HCT116 (cell line): ENCODE results near the gene AQP4. TPM values are rescaled to one million over a fixed set of nuclear protein-coding genes. Genes with fewer than 3 reads are reported as not detected.

Experiments
- ATAC-seq: fragments of 200-7000 bp; cut with Tn5 transposase; 2 replicates; pipeline ENCODE4 v1.9.1; 2020; ENCODE audit warnings: mild to moderate bottlenecking, moderate library complexity
- BruUV-seq: library from RNA; stranded (reverse); fragments of 400-500 nt; replicated peaks from 2 replicates; lab custom pipeline; 2021; lab: Mats Ljungman, UMichigan
- CTCF ChIA-PET: fragments of 300-600 bp; sonication (Branson Sonifier 250); formaldehyde crosslinking; loops from one replicate; lab custom pipeline; 2021; ENCODE audit warnings: antibody characterized with exemption; lab: Charles Lee
- POLR2A ChIA-PET: fragments of 300-600, 350-600 bp; sonication (Branson Sonifier 250); formaldehyde crosslinking; loops from one replicate; lab custom pipeline; 2021; ENCODE audit warnings: antibody characterized with exemption; lab: Charles Lee
- RAD21 ChIA-PET, 2 experiments: fragments of 300-600 bp; sonication (Branson Sonifier 250); formaldehyde crosslinking; loops; one replicate each; lab custom pipeline; 2023; ENCODE audit warnings: low total read pairs in 2 of 2; ENCODE audit not compliant: uncharacterized antibody in 2 of 2, unreplicated experiment in 2 of 2, low non-redundant PET in 1 of 2; lab: Charles Lee
- DNase-seq: peaks from one replicate; pipeline ENCODE4 v3.0.0-alpha.2; 2010; ENCODE audit warnings: low read depth, low spot score
- H2AFZ ChIP-seq: fragments of 200-600 bp; shearing (Covaris generic), sonication (generic); 2 replicates; pipeline ENCODE4 v1.6.1; 2017; ENCODE audit warnings: low read depth, mixed run types, mixed read lengths, antibody characterized with exemption, low read length; ENCODE audit not compliant: poor library complexity, severe bottlenecking
- H3K27ac ChIP-seq: 2 replicates; pipeline ENCODE4 v1.5.1; 2012; ENCODE audit warnings: low read depth, low read length
- H3K27me3 ChIP-seq: fragments of 200-600 bp; sonication (generic); 2 replicates; pipeline ENCODE4 v1.6.1; 2016; ENCODE audit warnings: mixed run types, low read length, mixed read lengths; ENCODE audit not compliant: insufficient read depth
- H3K36me3 ChIP-seq, 2 experiments: fragments of 200-500 bp in 1 of 2; fragments of 200-600 bp in 1 of 2; sonication (Bioruptor generic) in 1 of 2; sonication (generic) in 1 of 2; 2 replicates each; pipeline versions ENCODE4 v1.5.1 to v1.6.1; 2014 to 2016; ENCODE audit warnings: low read length in 2 of 2, inconsistent platforms in 1 of 2, mixed read lengths in 1 of 2, mixed run types in 1 of 2; ENCODE audit not compliant: insufficient read depth in 2 of 2, control insufficient read depth in 1 of 2
- H3K4me1 ChIP-seq, 2 experiments: fragments of 200-600 bp in 1 of 2; sonication (generic) in 1 of 2; 2 replicates each; pipeline versions ENCODE4 v1.5.1 to v1.6.1; 2012 to 2017; ENCODE audit warnings: low read length in 2 of 2, inconsistent platforms in 1 of 2, mild to moderate bottlenecking in 1 of 2, mixed read lengths in 1 of 2, mixed run types in 1 of 2, moderate library complexity in 1 of 2; ENCODE audit not compliant: insufficient read depth in 2 of 2, control insufficient read depth in 1 of 2
- H3K4me2 ChIP-seq: fragments of 200-600 bp; sonication (generic); 2 replicates; pipeline ENCODE4 v1.6.1; 2017; ENCODE audit warnings: mixed run types, low read length, mixed read lengths
- H3K4me3 ChIP-seq, 2 experiments: fragments of 200-600 bp in 1 of 2; sonication (generic) in 1 of 2; replicated peaks in 1 of 2; 2 replicates each; pipeline ENCODE4 v1.5.1; 2011 to 2016; ENCODE audit warnings: low read length in 2 of 2, control low read depth in 1 of 2, low read depth in 1 of 2, mild to moderate bottlenecking in 1 of 2, mixed read lengths in 1 of 2, mixed run types in 1 of 2
- H3K79me2 ChIP-seq: fragments of 200-600 bp; sonication (generic); 2 replicates; pipeline ENCODE4 v1.6.1; 2017; ENCODE audit warnings: mild to moderate bottlenecking, mixed run types, low read length, moderate library complexity, mixed read lengths; ENCODE audit not compliant: insufficient read depth
- H3K9ac ChIP-seq: fragments of 200-600 bp; sonication (generic); 2 replicates; pipeline ENCODE4 v1.6.1; 2016; ENCODE audit warnings: low read length, mixed read lengths
- H3K9me2 ChIP-seq: fragments of 200-600 bp; sonication (generic), shearing (Covaris generic); 2 replicates; pipeline ENCODE4 v1.6.1; 2017; ENCODE audit warnings: mixed run types, mild to moderate bottlenecking, moderate library complexity; ENCODE audit not compliant: insufficient read depth
- H3K9me3 ChIP-seq, 2 experiments: fragments of 200-500 bp in 1 of 2; fragments of 200-600 bp in 1 of 2; sonication (Bioruptor generic) in 1 of 2; sonication (generic) in 1 of 2; 2 replicates each; pipeline ENCODE4 v1.6.1; 2014 to 2017; ENCODE audit warnings: low read length in 2 of 2, mixed read lengths in 2 of 2, inconsistent platforms in 1 of 2, low read depth in 1 of 2, mild to moderate bottlenecking in 1 of 2, mixed run types in 1 of 2, moderate library complexity in 1 of 2; ENCODE audit not compliant: control insufficient read depth in 1 of 2, insufficient read depth in 1 of 2
- H4K20me1 ChIP-seq: fragments of 200-600 bp; sonication (generic), shearing (Covaris generic); 2 replicates; pipeline ENCODE4 v1.6.1; 2017; ENCODE audit warnings: mixed run types, mild to moderate bottlenecking, moderate library complexity; ENCODE audit not compliant: insufficient read depth
- ATF3 ChIP-seq: IDR thresholded peaks from 2 replicates; pipeline ENCODE4 v1.6.1; 2012
- CTCF ChIP-seq, 3 experiments: fragments of 200-600 bp in 1 of 3; sonication (generic) in 1 of 3; IDR thresholded peaks in 2 of 3; conservative IDR thresholded peaks in 1 of 3; 2 replicates each; pipeline ENCODE4 v1.5.1; 2012 to 2017; ENCODE audit warnings: low read depth in 2 of 3, low read length in 2 of 3, antibody characterized with exemption in 1 of 3, borderline replicate concordance in 1 of 3, control low read depth in 1 of 3, mild to moderate bottlenecking in 1 of 3, mixed read lengths in 1 of 3, mixed run types in 1 of 3, moderate library complexity in 1 of 3; ENCODE audit not compliant: insufficient read depth in 1 of 3
- EZH2phosphoT487 ChIP-seq: fragments of 200-600 bp; IDR thresholded peaks from 2 replicates; pipeline ENCODE4 v1.6.1; 2018; ENCODE audit warnings: antibody characterized with exemption, borderline replicate concordance
- JUND ChIP-seq: IDR thresholded peaks from 2 replicates; pipeline ENCODE4 v1.6.1; 2012
- POLR2A ChIP-seq: IDR thresholded peaks from 2 replicates; pipeline ENCODE4 v1.7.0; 2011; ENCODE audit warnings: borderline replicate concordance; ENCODE audit not compliant: insufficient read depth, insufficient read length; ENCODE audit errors: extremely low read depth
- POLR2AphosphoS5 ChIP-seq: IDR thresholded peaks from 2 replicates; pipeline ENCODE4 v1.6.1; 2011; ENCODE audit warnings: mild to moderate bottlenecking, low read depth, low read length, moderate library complexity
- RAD21 ChIP-seq: IDR thresholded peaks from 2 replicates; pipeline ENCODE4 v1.6.1; 2012; ENCODE audit warnings: low read depth, mild to moderate bottlenecking
- SP1 ChIP-seq: IDR thresholded peaks from 2 replicates; pipeline ENCODE4 v1.6.1; 2012; ENCODE audit warnings: low read depth
- intact Hi-C: fragments of 100-400 bp; cut with micrococcal nuclease; formaldehyde crosslinking; loops from 2 replicates; pipeline ENCODE4 v1.10.0; 2022
- total RNA-seq: library from RNA; stranded (reverse); gene quantifications from one replicate; pipeline ENCODE4 v1.2.1, GENCODE V29; 2021; ENCODE audit not compliant: unreplicated experiment

AQP4 gene
- total RNA-seq, 1 experiment from 2014 or later = 0.07 TPM

DNA sequence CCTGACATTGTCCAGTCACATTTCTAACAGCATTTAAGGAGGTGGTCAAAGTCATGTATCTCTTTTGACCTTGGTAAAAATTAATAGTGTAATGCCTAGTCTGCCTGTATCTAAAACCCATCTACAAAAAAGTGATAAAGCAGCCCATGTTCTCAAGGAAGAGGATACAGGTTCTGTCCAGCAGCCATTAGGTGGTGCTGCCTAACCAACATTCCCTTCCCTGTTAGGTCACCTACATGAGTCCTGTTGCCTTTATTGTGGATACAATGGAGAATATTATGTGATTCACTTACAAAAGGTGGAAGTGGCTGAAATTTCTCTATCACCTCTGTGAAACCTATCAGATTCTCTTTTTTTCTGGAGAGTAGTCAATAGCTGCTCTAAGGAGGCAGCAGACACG, 52.5 kb downstream of the AQP4 start:
- H3K4me3 ChIP-seq = no peak overlapping the region
- no peak overlapping the region for H3K4me2 ChIP-seq
- no peaks in the 10 kb centered on the region for H4K20me1 ChIP-seq
- no peak overlapping the region for H2AFZ ChIP-seq
- ChIA-PET RAD21 (no interaction called here), CTCF (interaction anchor here (1.2 to 1.6 kb wide), 3 partner anchors 9 to 407 kb away, joined by 3 to 5 read pairs (median 4); no protein-coding TSS in a partner anchor), POLR2A (no interaction called here)
- no peaks in the 10 kb centered on the region for H3K9me2 ChIP-seq
- no peaks in the 10 kb centered on the region for H3K27me3 ChIP-seq
- no peak overlapping the region for H3K9ac ChIP-seq
- intact Hi-C loops = loop anchor here (2.0 to 5.0 kb wide), 3 partner anchors 139 to 784 kb away; no protein-coding TSS in a partner anchor
- no peaks in the 10 kb centered on the region for H3K36me3 ChIP-seq
- DNase-seq (peak; percentile 44), ATAC-seq (peak; percentile 86)
- BruUV-seq = no TSS peak
- H3K9me3 ChIP-seq = no peaks in the 10 kb centered on the region
- no peak overlapping the region for H3K27ac ChIP-seq
- no peak for TF ChIP-seq EZH2phosphoT487
- TF ChIP-seq SP1 = no peak
- peak; percentile 44 to 67 (median 49); a peak in 4 of 6 replicates for TF ChIP-seq CTCF (IDR thresholded peaks at IDR 0.05 in 2 of 3, conservative IDR thresholded peaks at IDR 0.05 in 1 of 3; ENCODE audit: borderline replicate concordance in 1 of 3, insufficient read depth in 1 of 3, low read depth in 2 of 3, low read length in 2 of 3)
- no peak for TF ChIP-seq POLR2AphosphoS5
- no peak for TF ChIP-seq ATF3
- no peak for TF ChIP-seq JUND
- peak; percentile 70 for TF ChIP-seq RAD21
- TF ChIP-seq POLR2A = no peak
- no peaks in the 10 kb centered on the region for H3K79me2 ChIP-seq
- no peaks in the 10 kb centered on the region for H3K4me1 ChIP-seq
